Measurements from ENCODE around the gene EML5.
A peak's percentile ranks its signal among the peaks of the same experiment; 100 is the strongest.
"Not testable (repeated sequence)": the region's sequence is repeated elsewhere in the genome, so short reads cannot be mapped to it uniquely, and the experiment has no call there.

EML5 gene

GRCh38 chr14:88792473-88793258 is at the start of gene EML5:
TSS of gene EML5 (minus strand) at chr14:88792953. CDS start at chr14:88792503, 450 bp downstream.
- peak; percentile 76 to 80 for DNase-seq

- no peak for DNase-seq
Measured at GRCh38 chr14:88842414-88842813, 49.7 kb upstream of the EML5 start.

GRCh38 chr14:88841741-88842140 is 49.0 kb upstream of the EML5 start:
- DNase-seq: no peak

GRCh38 chr14:88840926-88841325 is 48.2 kb upstream of the EML5 start:
- DNase-seq: no peak

GRCh38 chr14:88838015-88838414 is 45.3 kb upstream of the EML5 start:
- no peak for DNase-seq

GRCh38 chr14:88837495-88837894 is 44.7 kb upstream of the EML5 start:
- no peak for DNase-seq

GRCh38 chr14:88835661-88836060 is 42.9 kb upstream of the EML5 start:
- no peak for DNase-seq

GRCh38 chr14:88834883-88835431 is 42.2 kb upstream of the EML5 start:
- DNase-seq: no peak

GRCh38 chr14:88831284-88831683 is 38.5 kb upstream of the EML5 start:
- no peak for DNase-seq

GRCh38 chr14:88829685-88830302 is 37.0 kb upstream of the EML5 start:
- DNase-seq: no peak

- no peak for DNase-seq
Measured at GRCh38 chr14:88829188-88829587, 36.4 kb upstream of the EML5 start.

GRCh38 chr14:88825503-88825902 is 32.8 kb upstream of the EML5 start:
- DNase-seq: no peak

- no peak for DNase-seq
Measured at GRCh38 chr14:88825078-88825458, 32.3 kb upstream of the EML5 start.

- peak; percentile 71 to 76 for DNase-seq
Measured at GRCh38 chr14:88824314-88825077, 31.7 kb upstream of the EML5 start, which contains the start of gene TTC8. TSS of gene TTC8 (plus strand) at chr14:88824651. CDS start at chr14:88824708, 57 bp downstream.

GRCh38 chr14:88823968-88824313 is 31.2 kb upstream of the EML5 start:
- DNase-seq: no peak

GRCh38 chr14:88821888-88822287 is 29.1 kb upstream of the EML5 start:
- DNase-seq: no peak

GRCh38 chr14:88821378-88821777 is 28.6 kb upstream of the EML5 start:
- no peak for DNase-seq

- not testable (repeated sequence) for DNase-seq
Measured at GRCh38 chr14:88819674-88820073, 26.9 kb upstream of the EML5 start.

- DNase-seq: no peak
Measured at GRCh38 chr14:88818018-88818417, 25.3 kb upstream of the EML5 start.

- no peak for DNase-seq
Measured at GRCh38 chr14:88815980-88816379, 23.2 kb upstream of the EML5 start.

GRCh38 chr14:88808359-88808758 is 15.6 kb upstream of the EML5 start:
- no peak for DNase-seq

- DNase-seq: no peak
Measured at GRCh38 chr14:88804477-88804876, 11.7 kb upstream of the EML5 start.

GRCh38 chr14:88804035-88804434 is 11.3 kb upstream of the EML5 start:
- no peak for DNase-seq

- DNase-seq: no peak
Measured at GRCh38 chr14:88802596-88802995, 9.8 kb upstream of the EML5 start.

All from stimulated activated CD4-positive, alpha-beta T cell treated with anti-CD3 and anti-CD28 coated beads, Interleukin-2, amount 100 ng/mL, for 48 hours (primary cell).